HG03565 (cell line): ENCODE data around the gene UBD.

ENCODE experiments used
- ATAC-seq: cut with Tn5 transposase; IDR thresholded peaks from one replicate; pipeline ENCODE4 v1.9.1; 2021; ENCODE audit warnings: mild to moderate bottlenecking, moderate library complexity; ENCODE audit not compliant: unreplicated experiment

UBD gene

DNA sequence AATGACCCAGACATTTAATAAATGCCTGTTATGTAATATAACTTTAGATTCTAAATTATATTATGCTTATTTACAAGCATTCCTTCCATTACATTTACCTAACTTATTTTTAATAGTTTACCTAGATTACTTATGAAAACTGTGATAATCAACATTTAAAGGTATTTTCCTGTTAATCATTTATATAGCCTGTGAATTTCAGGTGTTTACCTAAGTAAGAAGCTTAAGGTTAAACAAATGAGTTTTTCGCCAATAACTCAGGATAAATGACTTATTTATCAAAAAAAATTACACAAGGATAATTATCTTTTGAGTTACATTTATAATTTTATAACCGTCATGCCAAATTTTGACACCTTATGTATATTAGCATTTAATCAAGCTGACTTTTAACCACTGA, 35.5 kb downstream of the UBD start:
- no peak for ATAC-seq

- ATAC-seq, result no peak
Observed at GRCh38 chr6:29522227-29522626, 37.3 kb downstream of the UBD start.

GRCh38 chr6:29521006-29521680, 38.4 kb downstream of the UBD start:
- no peak for ATAC-seq

GRCh38 chr6:29520232-29520631, 39.3 kb downstream of the UBD start:
- no peak for ATAC-seq

GRCh38 chr6:29519291-29520010, 40.1 kb downstream of the UBD start:
- ATAC-seq, result no peak

GRCh38 chr6:29517728-29518440, 41.6 kb downstream of the UBD start:
- no peak for ATAC-seq

- no peak for ATAC-seq
Observed at GRCh38 chr6:29517245-29517644, 42.3 kb downstream of the UBD start.

DNA sequence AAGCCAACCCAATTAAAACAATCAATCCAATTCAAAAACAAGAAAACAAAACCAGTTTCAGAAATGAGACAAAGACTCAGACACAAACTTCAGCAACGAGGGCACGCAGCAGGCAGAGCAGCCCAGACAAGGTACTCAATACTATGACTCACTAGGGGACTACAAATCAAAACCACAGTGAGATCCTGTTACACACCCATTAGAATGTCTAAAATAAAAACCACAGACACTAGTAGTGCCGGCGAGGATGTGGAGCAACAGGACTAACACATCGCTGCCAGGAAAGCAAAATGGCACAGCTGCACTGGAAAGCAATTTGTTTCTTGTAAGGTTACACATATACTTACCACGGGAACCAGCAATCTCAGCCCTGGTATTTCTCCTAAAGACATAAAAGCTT, 43.4 kb downstream of the UBD start:
- no peak for ATAC-seq

- ATAC-seq, result no peak
Observed at GRCh38 chr6:29510746-29511300, 48.7 kb downstream of the UBD start.

- ATAC-seq, result no peak
Observed at GRCh38 chr6:29510202-29510601, 49.3 kb downstream of the UBD start.

DNA sequence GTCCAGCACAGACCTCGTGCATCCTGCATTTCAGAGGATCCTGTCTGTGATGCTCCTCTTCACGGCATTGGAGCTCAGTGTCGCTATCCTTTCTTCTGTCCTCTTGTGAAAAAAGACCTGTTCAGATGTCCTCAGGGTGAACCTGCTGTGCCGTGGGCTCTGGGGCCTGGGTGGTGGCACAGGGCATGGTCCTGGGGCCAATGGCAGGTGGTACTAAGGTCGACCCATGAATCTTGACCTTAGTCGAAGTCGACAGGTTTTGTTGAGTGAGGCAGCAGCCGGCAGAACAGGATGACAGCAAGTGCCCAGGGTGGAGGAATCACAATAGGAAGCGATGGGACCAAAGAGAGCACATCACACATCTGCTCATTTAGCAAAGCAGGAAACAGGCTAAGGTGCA, 49.8 kb downstream of the UBD start:
- no peak for ATAC-seq

GRCh38 chr6:29509239-29509638, 50.3 kb downstream of the UBD start:
- peak; percentile 48 for ATAC-seq

DNA sequence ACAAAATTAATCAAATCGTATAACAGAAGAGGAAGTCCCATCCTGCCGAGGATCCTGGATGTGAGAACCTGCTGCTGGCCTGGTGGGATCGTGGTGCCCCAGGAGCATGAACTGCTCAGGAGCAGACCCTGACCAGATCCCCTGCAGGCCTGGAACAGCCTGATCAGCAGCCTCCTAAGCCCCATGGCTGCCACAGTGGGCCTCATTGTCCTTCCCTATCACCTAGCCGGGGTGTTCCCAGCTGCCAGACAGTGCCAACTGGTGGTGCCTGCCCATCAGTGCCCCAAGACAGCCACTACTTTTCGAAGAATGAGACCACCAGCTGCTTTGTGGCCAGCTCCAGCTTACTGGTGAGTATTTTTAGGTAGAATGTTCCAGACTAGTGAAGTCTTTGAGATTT, 52.2 kb downstream of the UBD start:
- ATAC-seq, result no peak

- no peak for ATAC-seq
Observed at GRCh38 chr6:29506446-29507067, 53.0 kb downstream of the UBD start.

GRCh38 chr6:29505808-29506207, 53.7 kb downstream of the UBD start:
- no peak for ATAC-seq
